Testis (tissue), 2 donors: ENCODE measurements around the gene KCTD16.

Source experiments
- CTCF ChIP-seq, 3 experiments: fragments of 450-650 bp in 2 of 3; fragments of 200-600 bp in 1 of 3; sonication (generic) in 1 of 3; IDR thresholded peaks; one replicate each; pipeline ENCODE4 v1.5.1; 2016 to 2019; ENCODE audit warnings: antibody characterized with exemption in 3 of 3, mild to moderate bottlenecking in 2 of 3, moderate library complexity in 1 of 3
- POLR2A ChIP-seq: fragments of 450-650 bp; IDR thresholded peaks from one replicate; pipeline ENCODE4 v1.6.1; 2017; ENCODE audit warnings: antibody characterized with exemption, mild to moderate bottlenecking, moderate library complexity

GRCh38 chr5:144227363-144227999 is 56.8 kb downstream of the KCTD16 start:
- TF ChIP-seq CTCF (IDR thresholded peaks at IDR 0.05) = no peak
- TF ChIP-seq POLR2A = no peak
